Metanephros (tissue), 1 donor: ENCODE results near the gene CACNA1A. TPM values are rescaled to one million over a fixed set of nuclear protein-coding genes. Genes with fewer than 3 reads are reported as not detected.

Source experiments
- total RNA-seq: library from RNA; depleted of rRNA; stranded (reverse); fragments of >200 nt; gene quantifications from one replicate; pipeline ENCODE4 v1.2.3, GENCODE V29; 2014

The CACNA1A gene
- 0.88 TPM for total RNA-seq

GRCh38 chr19:13506471-13506820 lies at the start of gene CACNA1A:
CACNA1A (minus strand) TSS chr19:13506479; CDS start chr19:13506224, 255 bp downstream.

